Measurements from ENCODE around the gene CCDC186. TPM values are rescaled to one million over a fixed set of nuclear protein-coding genes. Genes with fewer than 3 reads are reported as not detected.
A peak's percentile ranks its signal among the peaks of the same experiment; 100 is the strongest.

Gene CCDC186
- total and polyA plus RNA-seq, 3 donors from 2014 or later: 5.3 to 39.8 (median 30.8) TPM

DNA sequence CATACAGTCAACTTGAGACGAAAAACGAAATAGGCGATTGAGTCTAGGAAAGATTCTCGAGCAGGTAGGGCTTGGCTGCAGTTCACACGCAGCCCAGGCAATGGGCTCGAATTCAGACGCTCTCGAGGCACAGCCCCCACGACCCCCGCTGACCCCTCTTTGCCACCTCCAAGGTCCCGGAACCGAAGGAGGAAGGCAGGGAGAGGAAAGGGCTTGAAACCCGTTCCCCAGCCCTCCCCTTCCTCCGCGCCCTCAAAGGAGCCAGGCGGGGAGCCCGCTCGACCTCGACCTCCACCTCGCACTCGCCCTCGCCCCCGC lies 441 bp downstream of the CCDC186 start:
- intact Hi-C loops (cut with DNase I; ENCODE audit: low total_unique reads): no loop called here
- no peak for TF ChIP-seq POLR2A (IDR thresholded peaks at IDR 0.05)
- TF ChIP-seq CTCF (IDR thresholded peaks at IDR 0.05): no peak

DNA sequence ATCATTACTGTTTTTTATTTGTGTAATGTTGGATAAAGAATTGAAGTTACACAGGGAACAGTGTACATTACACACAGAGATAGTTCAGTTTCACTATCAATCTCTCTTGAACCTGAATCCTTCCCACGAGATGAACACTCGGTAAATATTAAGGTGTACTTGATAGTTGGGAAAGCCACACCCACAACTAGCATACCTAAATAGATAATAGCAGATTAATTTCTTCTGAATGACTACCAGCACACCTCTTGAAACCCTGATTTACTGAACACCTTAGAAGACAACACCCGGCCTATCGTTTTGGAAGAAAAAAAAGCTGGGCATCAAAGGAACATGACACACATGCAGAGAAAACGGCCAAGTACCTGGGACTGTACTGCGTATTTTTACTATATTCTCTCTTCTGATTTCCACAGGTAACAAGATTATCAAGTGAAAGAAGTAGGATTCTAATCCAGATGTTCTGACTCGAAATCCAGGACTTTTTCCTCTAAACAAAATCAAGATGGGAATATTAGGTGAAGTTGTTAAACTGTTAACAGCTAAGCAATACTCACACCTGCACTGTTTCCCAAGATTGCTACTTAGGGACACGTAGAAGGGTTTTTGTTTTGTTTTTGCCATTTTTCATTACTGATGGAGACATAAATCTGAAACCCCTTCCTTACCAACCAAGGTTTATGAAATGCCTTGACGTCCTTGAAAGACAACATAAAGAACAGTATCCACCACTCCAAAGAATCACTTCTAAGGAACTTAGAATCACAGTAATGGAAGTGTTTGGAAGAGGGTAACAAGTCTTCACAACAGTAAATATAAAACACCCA lies 1.0 kb downstream of the CCDC186 start:
- H3K36me3 ChIP-seq (ENCODE audit: low read depth, missing control alignments): no peaks in the 10 kb centered on the region
- peak overlapping the region; percentile 94 to 97 for H3K4me3 ChIP-seq
- TF ChIP-seq POLR2A (IDR thresholded peaks at IDR 0.05) (no peak), CTCF (IDR thresholded peaks at IDR 0.05) (no peak)
- H3K27me3 ChIP-seq: no peaks in the 10 kb centered on the region
- peaks cover 8% of the 10 kb centered on the region for H3K4me1 ChIP-seq
- 10 to 17% methylated on average over 9 of the region's 9 CpGs for WGBS, 2 donors
- H3K27ac ChIP-seq: peak overlapping the region; percentile 95 to 97
- no peak for DNase-seq
- intact Hi-C loops (cut with DNase I; ENCODE audit: low total_unique reads): no loop called here
- no peaks in the 10 kb centered on the region for H3K9me3 ChIP-seq

More for the DNA sequence above, 441 bp downstream of the CCDC186 start:
- WGBS, 2 donors: 0 to 1% methylated on average over 13 to 23 of the region's 23 CpGs
- H3K4me1 ChIP-seq: peaks cover 8% of the 10 kb centered on the region
- no peaks in the 10 kb centered on the region for H3K9me3 ChIP-seq
- peak overlapping the region; percentile 94 to 97 for H3K4me3 ChIP-seq
- H3K36me3 ChIP-seq (ENCODE audit: low read depth, missing control alignments): no peaks in the 10 kb centered on the region
- peak; percentile 25 for DNase-seq
- peak overlapping the region; percentile 95 to 97 for H3K27ac ChIP-seq
- no peaks in the 10 kb centered on the region for H3K27me3 ChIP-seq

GRCh38 chr10:114172216-114172615 lies 1.8 kb downstream of the CCDC186 start:
- H3K9me3 ChIP-seq: no peaks in the 10 kb centered on the region
- intact Hi-C loops (cut with DNase I; ENCODE audit: low total_unique reads): no loop called here
- peak overlapping the region; percentile 95 to 97 for H3K27ac ChIP-seq
- WGBS, 2 donors: 7 to 18% methylated on average over 1 of the region's 1 CpG
- no peak for DNase-seq
- peak overlapping the region in 1 of 2 donors; percentile 97 for H3K4me3 ChIP-seq
- peaks cover 8% of the 10 kb centered on the region for H3K4me1 ChIP-seq
- TF ChIP-seq POLR2A (IDR thresholded peaks at IDR 0.05): no peak
- no peak for TF ChIP-seq CTCF (IDR thresholded peaks at IDR 0.05)
- no peaks in the 10 kb centered on the region for H3K27me3 ChIP-seq
- H3K36me3 ChIP-seq (ENCODE audit: low read depth, missing control alignments): no peaks in the 10 kb centered on the region

GRCh38 chr10:114168450-114169009 lies 5.5 kb downstream of the CCDC186 start:
- H3K4me1 ChIP-seq: peaks cover 14% of the 10 kb centered on the region
- H3K36me3 ChIP-seq (ENCODE audit: low read depth, missing control alignments): no peaks in the 10 kb centered on the region
- WGBS, 2 donors: 92 to 95% methylated on average over 3 of the region's 3 CpGs
- intact Hi-C loops (cut with DNase I; ENCODE audit: low total_unique reads): no loop called here
- H3K4me3 ChIP-seq: no peak overlapping the region
- no peaks in the 10 kb centered on the region for H3K27me3 ChIP-seq
- no peak for DNase-seq
- no peak overlapping the region for H3K27ac ChIP-seq
- no peaks in the 10 kb centered on the region for H3K9me3 ChIP-seq
- TF ChIP-seq POLR2A (IDR thresholded peaks at IDR 0.05): no peak
- no peak for TF ChIP-seq CTCF (IDR thresholded peaks at IDR 0.05)

All from testis (tissue), 3 donors.